HG03060 (cell line): ENCODE measurements around the gene EFCAB13.

Experiments used
- ATAC-seq: cut with Tn5 transposase; IDR thresholded peaks from one replicate; pipeline ENCODE4 v1.9.1; 2021; ENCODE audit warnings: low read depth, moderate number of reproducible peaks; ENCODE audit not compliant: unreplicated experiment

The EFCAB13 gene

GRCh38 chr17:47323382-47324223 lies at the start of gene EFCAB13:
EFCAB13 (plus strand) TSS chr17:47323955; CDS start chr17:47328354, 4,399 bp downstream.
- ATAC-seq, result peak; percentile 44

GRCh38 chr17:47274319-47275069 lies 49.3 kb upstream of the EFCAB13 start:
- no peak for ATAC-seq

GRCh38 chr17:47275245-47275984 lies 48.3 kb upstream of the EFCAB13 start:
- ATAC-seq, result no peak

GRCh38 chr17:47276444-47276843 lies 47.3 kb upstream of the EFCAB13 start:
- ATAC-seq, result no peak

- ATAC-seq, result no peak
Observed at GRCh38 chr17:47276868-47277267, 46.9 kb upstream of the EFCAB13 start.

- no peak for ATAC-seq
Observed at GRCh38 chr17:47277921-47278320, 45.8 kb upstream of the EFCAB13 start.

GRCh38 chr17:47278561-47278960 lies 45.2 kb upstream of the EFCAB13 start:
- ATAC-seq, result no peak

GRCh38 chr17:47279062-47279801 lies 44.5 kb upstream of the EFCAB13 start:
- ATAC-seq, result peak; percentile 56

- ATAC-seq, result no peak
Observed at GRCh38 chr17:47280072-47280811, 43.5 kb upstream of the EFCAB13 start.

- ATAC-seq, result no peak
Observed at GRCh38 chr17:47281216-47281615, 42.5 kb upstream of the EFCAB13 start.

GRCh38 chr17:47285003-47285402 lies 38.8 kb upstream of the EFCAB13 start:
- no peak for ATAC-seq

- peak; percentile 61 for ATAC-seq
Observed at GRCh38 chr17:47286198-47286914, 37.4 kb upstream of the EFCAB13 start.

GRCh38 chr17:47287068-47287467 lies 36.7 kb upstream of the EFCAB13 start:
- peak; percentile 24 for ATAC-seq

- no peak for ATAC-seq
Observed at GRCh38 chr17:47287639-47288038, 36.1 kb upstream of the EFCAB13 start.

GRCh38 chr17:47288531-47289116 lies 35.1 kb upstream of the EFCAB13 start:
- no peak for ATAC-seq

GRCh38 chr17:47289302-47289701 lies 34.5 kb upstream of the EFCAB13 start:
- ATAC-seq, result no peak

- ATAC-seq, result no peak
Observed at GRCh38 chr17:47290870-47291241, 32.9 kb upstream of the EFCAB13 start.

GRCh38 chr17:47291242-47291873 lies 32.4 kb upstream of the EFCAB13 start:
- no peak for ATAC-seq
